Ovary (tissue), 9 donors: ENCODE results near the gene TDRD10. TPM values are rescaled to one million over a fixed set of nuclear protein-coding genes. Genes with fewer than 3 reads are reported as not detected.

Experiments
- DNase-seq, 5 donors: peaks; one replicate each; pipeline ENCODE4 v3.0.0-alpha.2; 2019 to 2020
- H3K27ac ChIP-seq, 2 donors: fragments of 200-600 bp; one replicate each; pipeline versions ENCODE4 v1.5.1 to v1.8.0; 2019 to 2022
- H3K27me3 ChIP-seq: fragments of 200-600 bp; one replicate; pipeline ENCODE4 v1.8.0; 2022
- H3K36me3 ChIP-seq: fragments of 200-600 bp; sonication (generic); one replicate; pipeline ENCODE4 v1.5.1; 2019
- H3K4me1 ChIP-seq: one replicate; pipeline ENCODE4 v1.8.1; 2013; ENCODE audit warnings: mild to moderate bottlenecking, moderate library complexity; ENCODE audit not compliant: insufficient read depth
- H3K4me3 ChIP-seq: fragments of 200-600 bp; sonication (generic); one replicate; pipeline ENCODE4 v1.5.1; 2017
- H3K9me3 ChIP-seq, 2 donors: fragments of 200-600 bp in 1 of 2; sonication (generic) in 1 of 2; one replicate each; pipeline versions ENCODE4 v1.5.1 to v1.8.1; 2013 to 2019; ENCODE audit warnings: mild to moderate bottlenecking in 1 of 2, moderate library complexity in 1 of 2
- CTCF ChIP-seq, 3 donors: fragments of 450-650 bp in 2 of 3; fragments of 200-600 bp in 1 of 3; IDR thresholded peaks; one replicate each; pipeline versions ENCODE4 v1.5.1 to v1.8.0; 2016 to 2022; ENCODE audit warnings: antibody characterized with exemption in 3 of 3, mild to moderate bottlenecking in 1 of 3
- EP300 ChIP-seq: sonication (generic); formaldehyde crosslinking; IDR thresholded peaks from one replicate; pipeline ENCODE4 v1.6.1; 2017; ENCODE audit warnings: antibody characterized with exemption
- POLR2A ChIP-seq: fragments of 450-650 bp; IDR thresholded peaks from one replicate; pipeline ENCODE4 v1.6.1; 2017; ENCODE audit warnings: antibody characterized with exemption, mild to moderate bottlenecking, moderate library complexity
- whole genome bisulfite sequencing, 3 donors: extraction: QIAGEN DNeasy Blood & Tissue Kit in 1 of 3; methylation state at CpG; one replicate each; pipeline versions ENCODE4 v1.1.5 to v1.1.7; 2013 to 2017; 5-methylcytosine and 5-hydroxymethylcytosine counted together
- intact Hi-C, 4 donors: fragments of 100-400 bp; cut with DNase I; formaldehyde crosslinking; loops; one replicate each; pipeline versions ENCODE4 v1.11.0 to v1.15.1; 2022 to 2023
- polyA plus RNA-seq, 2 donors: library from polyadenylated mRNA; stranded (reverse); fragments of 200-250 nt in 1 of 2; fragments of 350-450 nt in 1 of 2; fragmentation: Illumina TruSeq in 1 of 2; extraction: RNeasy Lipid Tissue Mini Kit (QIAGEN cat#74804) in 1 of 2; gene quantifications; one replicate each; pipeline ENCODE4 v1.2.3, GENCODE V29; 2013 to 2014
- total RNA-seq, 7 donors: library from RNA; depleted of rRNA in 2 of 7; stranded (reverse); fragments of >200 nt in 2 of 7; fragmentation: NEBNext Ultra II Directional in 3 of 7; extraction: Animal tissue kit (Norgen Biotek cat#: 25700) in 3 of 7; gene quantifications; one replicate each; pipeline versions ENCODE4 v1.1.0 to v1.2.4, GENCODE V29; 2016 to 2023
- donor health status: DM: no; HTN: no; CAD: no; lungs with moderate emphysema.
- donor health status: DM: no; HTN: no; CAD: no.
- donor health status: Bipolar disorder and iron deficiency.
- donor health status: DM: yes; HTN: yes; CAD: no.
- donor health status: DM: no; HTN: no; CAD: no.
- donor health status: DM: yes; HTN: yes; CAD: no.

TDRD10 gene
- total and polyA plus RNA-seq, 9 donors, result 3.1 to 8.7 (median 5.8) TPM

DNA sequence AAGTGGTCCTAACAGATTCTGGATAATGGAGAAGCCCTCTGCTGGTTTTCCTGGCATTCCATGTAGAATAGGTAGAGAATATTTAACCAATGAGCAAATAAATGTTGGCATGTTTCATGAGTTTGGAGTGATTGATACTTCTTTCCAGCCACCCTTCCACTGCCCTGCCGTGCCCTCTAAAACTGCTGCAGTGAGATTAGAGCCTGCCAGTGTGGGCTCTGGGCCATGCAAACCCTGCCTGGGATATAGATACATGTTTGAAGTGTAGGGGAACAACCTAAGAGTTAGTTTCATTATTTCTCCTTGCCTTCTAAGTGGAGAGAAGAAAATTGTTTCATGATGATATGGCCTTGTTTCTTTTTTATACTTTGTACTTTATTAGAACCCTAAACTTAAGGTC is 46.0 kb downstream of the TDRD10 start:
- Histone ChIP-seq H3K36me3 (peaks cover 3% of the 10 kb centered on the region), H3K4me1 (peaks cover 2% of the 10 kb centered on the region), H3K27me3 (no peaks in the 10 kb centered on the region), H3K27ac (no peak overlapping the region), H3K9me3 (no peaks in the 10 kb centered on the region), H3K4me3 (no peak overlapping the region)
- TF ChIP-seq EP300, result no peak
- no peak for TF ChIP-seq POLR2A
- TF ChIP-seq CTCF (IDR thresholded peaks at IDR 0.05), result no peak
- intact Hi-C loops, result loop anchor here in 1 of 4 donors (10.0 kb wide), 1 partner anchor 63 kb away; no protein-coding TSS in a partner anchor
- DNase-seq, result no peak
- 3 to 25% (median 13%) methylated on average over 1 of the region's 1 CpG for WGBS, 3 donors

- 66 to 68% (median 66%) methylated on average over 3 of the region's 3 CpGs for WGBS, 3 donors
- intact Hi-C loops, result loop anchor here in 1 of 4 donors (10.0 kb wide), 1 partner anchor 64 kb away; no protein-coding TSS in a partner anchor
Measured at GRCh38 chr1:154549202-154549770, 47.3 kb downstream of the TDRD10 start.

DNA sequence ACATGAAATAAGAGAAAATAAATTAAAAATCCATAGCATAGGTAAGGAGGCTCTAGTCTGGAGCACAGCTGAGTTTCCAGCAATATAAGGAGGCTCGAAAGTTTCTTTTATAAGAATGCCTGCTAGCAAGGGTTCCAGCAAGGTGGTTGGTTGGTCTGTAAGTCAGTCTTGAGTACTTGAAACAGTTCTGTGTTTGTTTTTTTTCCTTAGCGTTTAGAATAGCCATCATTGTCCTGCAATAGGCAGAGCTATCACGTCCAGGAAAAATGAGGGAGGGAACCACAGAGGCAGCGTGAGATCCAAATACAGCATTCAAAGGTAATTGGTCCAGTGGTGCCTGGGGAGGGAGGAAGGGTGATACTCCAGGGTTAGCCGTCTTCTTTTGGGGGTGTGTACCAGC is 48.1 kb downstream of the TDRD10 start:
- intact Hi-C loops, result loop anchor here in 2 of 4 donors (10.0 kb wide), 3 partner anchors 145 to 535 kb away; partner anchors contain the start of genes IL6R (in 1 of the 2) and KCNN3 (in 1 of the 2)
- Histone ChIP-seq H3K36me3 (peaks cover 3% of the 10 kb centered on the region), H3K4me1 (peaks cover 2% of the 10 kb centered on the region), H3K9me3 (no peaks in the 10 kb centered on the region), H3K4me3 (no peak overlapping the region), H3K27ac (no peak overlapping the region), H3K27me3 (no peaks in the 10 kb centered on the region)
- WGBS, 3 donors, result 46 to 50% (median 48%) methylated on average over 5 of the region's 5 CpGs
- DNase-seq, result no peak
- TF ChIP-seq EP300 (no peak), POLR2A (no peak), CTCF (IDR thresholded peaks at IDR 0.05) (no peak)

More at GRCh38 chr1:154549202-154549770, 47.3 kb downstream of the TDRD10 start:
- Histone ChIP-seq H3K9me3 (no peaks in the 10 kb centered on the region), H3K36me3 (peaks cover 3% of the 10 kb centered on the region), H3K4me3 (no peak overlapping the region), H3K27me3 (no peaks in the 10 kb centered on the region), H3K4me1 (peaks cover 2% of the 10 kb centered on the region), H3K27ac (no peak overlapping the region)
- TF ChIP-seq EP300 (no peak), CTCF (IDR thresholded peaks at IDR 0.05) (no peak), POLR2A (no peak)
- no peak for DNase-seq

- peaks cover 2% of the 10 kb centered on the region for H3K4me1 ChIP-seq
- no peaks in the 10 kb centered on the region for H3K9me3 ChIP-seq
- H3K4me3 ChIP-seq, result no peak overlapping the region
- intact Hi-C loops, result loop anchor here in 2 of 4 donors (10.0 kb wide), 3 partner anchors 146 to 534 kb away; partner anchors contain the start of genes IL6R (in 1 of the 2) and KCNN3 (in 1 of the 2)
- no peak overlapping the region for H3K27ac ChIP-seq
- H3K27me3 ChIP-seq, result no peaks in the 10 kb centered on the region
- 73% methylated on average over 6 of the region's 6 CpGs for WGBS, 3 donors
- peaks cover 3% of the 10 kb centered on the region for H3K36me3 ChIP-seq
- DNase-seq, result no peak
- TF ChIP-seq CTCF (IDR thresholded peaks at IDR 0.05) (no peak), POLR2A (no peak), EP300 (no peak)
Measured at GRCh38 chr1:154550657-154551056, 48.6 kb downstream of the TDRD10 start.
